NCI-H446 treated with DMSO at 0.1 percent for 48 hours (cell line): ENCODE measurements around the gene ASAP3.
"Not testable (repeated sequence)": the region's sequence is repeated elsewhere in the genome, so short reads cannot be mapped to it uniquely, and the experiment has no call there.

Experiments used
- DNase-seq: peaks from one replicate; lab custom pipeline; 2025; lab: John Stamatoyannopoulos, UW

The ASAP3 gene

DNA sequence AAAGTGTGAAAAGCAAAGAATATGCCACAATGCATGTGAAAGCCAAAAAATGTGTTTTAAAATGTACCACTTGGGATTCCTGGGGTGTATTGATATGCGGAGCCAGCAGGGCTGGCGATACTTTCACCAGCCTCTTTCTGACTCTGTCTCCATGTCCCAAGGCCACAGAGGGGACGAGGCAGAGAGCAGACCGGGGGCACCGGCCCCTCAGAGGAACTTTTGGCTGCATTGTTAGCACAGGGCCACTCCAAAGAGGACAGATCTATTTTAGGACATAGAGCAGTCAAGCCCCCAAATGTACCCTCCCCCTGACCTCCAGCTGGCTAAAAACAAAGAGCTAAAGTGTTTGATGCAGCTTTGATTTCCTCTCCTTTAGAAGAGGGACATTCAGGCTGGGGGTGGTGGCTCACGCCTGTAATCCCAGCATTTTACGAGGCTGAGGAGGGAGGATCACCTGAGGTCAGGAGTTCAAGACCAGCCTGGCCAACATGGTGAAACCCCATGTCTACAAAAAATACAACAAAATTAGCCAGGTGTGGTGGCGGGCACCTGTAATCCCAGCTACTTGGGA lies 88.7 kb downstream of the ASAP3 start:
- DNase-seq, result no peak

DNA sequence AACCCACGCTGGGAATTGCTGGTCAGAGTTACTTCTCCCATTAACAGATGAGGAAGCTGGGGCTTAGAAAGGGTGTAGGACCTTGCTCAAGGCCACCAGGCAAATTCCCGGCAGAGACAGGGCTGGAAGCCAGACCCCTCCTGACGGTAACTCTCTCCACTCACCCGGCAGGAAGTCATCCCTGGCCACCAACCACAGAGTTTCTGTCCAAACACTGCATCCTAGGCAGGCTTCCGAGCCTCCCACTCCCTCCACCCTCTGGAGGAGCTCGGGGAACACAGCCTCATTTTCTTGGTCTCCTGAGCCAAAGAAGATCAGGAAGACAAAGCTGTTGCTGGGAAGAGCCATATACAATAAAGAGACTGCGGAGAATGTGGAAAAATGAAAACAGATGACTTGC lies 89.3 kb downstream of the ASAP3 start:
- no peak for DNase-seq

DNA sequence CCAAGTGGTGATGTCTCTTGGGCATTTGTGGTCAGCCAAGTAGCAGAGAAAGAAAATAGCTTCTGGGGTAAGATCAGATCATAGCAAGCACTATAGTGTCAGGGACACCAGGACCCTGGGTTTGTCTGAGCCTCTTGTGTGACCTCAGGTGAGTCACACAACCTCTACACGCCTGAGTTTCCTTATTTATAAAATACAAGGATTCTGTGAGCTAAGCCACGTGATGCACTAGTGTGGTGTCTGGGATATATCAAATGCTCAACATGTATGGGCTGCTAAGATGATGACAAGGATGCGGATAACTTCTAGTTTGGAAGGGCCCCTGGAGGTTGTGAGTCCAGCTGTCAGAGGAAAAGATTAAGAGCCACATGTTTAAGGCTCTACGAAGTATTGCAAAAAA lies 89.8 kb downstream of the ASAP3 start:
- no peak for DNase-seq

DNA sequence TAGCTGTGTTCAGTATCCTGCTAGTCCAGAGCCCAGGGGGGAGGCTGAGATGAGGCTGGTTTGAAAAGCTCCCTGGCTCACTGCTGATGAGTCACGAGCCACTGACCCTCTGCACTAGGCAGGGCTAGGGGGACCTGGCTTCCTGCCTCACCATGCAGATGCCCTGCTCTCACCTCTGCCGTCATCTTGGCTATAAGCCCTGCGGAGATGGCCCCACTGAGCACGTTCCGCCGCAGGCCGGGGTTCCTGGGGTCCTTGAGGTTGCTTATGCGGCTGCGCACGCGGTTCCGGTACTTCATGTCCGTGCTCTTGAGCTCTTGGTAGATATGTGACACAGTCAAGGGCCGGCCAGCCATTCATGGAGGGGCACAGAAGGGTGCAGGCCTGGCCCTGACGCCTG lies 90.3 kb downstream of the ASAP3 start:
- DNase-seq, result no peak

DNA sequence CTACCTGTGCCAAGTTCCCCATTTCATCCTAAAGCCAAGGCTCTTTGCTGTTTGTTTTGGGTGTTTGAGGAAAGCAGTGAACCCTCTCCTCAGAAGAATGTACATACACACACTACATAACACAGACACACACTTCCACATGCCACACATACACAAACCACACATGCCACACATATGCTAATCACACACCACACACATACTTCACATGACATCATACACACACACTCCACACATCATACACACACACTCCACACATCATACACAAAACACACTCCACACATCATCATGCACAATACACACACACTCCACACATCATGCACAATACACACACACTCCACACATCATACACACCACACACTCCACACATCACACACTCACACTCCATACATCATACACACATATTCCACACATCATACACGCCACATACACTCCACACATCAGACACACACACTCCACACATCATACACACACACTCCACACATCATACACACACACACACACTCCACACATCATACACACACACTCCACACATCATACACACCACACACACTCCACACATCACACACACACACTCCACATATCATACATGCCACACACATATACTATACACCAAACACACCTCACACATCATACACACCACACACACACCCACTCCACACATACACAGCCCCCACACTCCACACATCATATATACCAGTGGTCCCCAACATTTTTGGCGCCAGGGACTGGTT lies 91.7 kb downstream of the ASAP3 start:
- DNase-seq, result no peak

DNA sequence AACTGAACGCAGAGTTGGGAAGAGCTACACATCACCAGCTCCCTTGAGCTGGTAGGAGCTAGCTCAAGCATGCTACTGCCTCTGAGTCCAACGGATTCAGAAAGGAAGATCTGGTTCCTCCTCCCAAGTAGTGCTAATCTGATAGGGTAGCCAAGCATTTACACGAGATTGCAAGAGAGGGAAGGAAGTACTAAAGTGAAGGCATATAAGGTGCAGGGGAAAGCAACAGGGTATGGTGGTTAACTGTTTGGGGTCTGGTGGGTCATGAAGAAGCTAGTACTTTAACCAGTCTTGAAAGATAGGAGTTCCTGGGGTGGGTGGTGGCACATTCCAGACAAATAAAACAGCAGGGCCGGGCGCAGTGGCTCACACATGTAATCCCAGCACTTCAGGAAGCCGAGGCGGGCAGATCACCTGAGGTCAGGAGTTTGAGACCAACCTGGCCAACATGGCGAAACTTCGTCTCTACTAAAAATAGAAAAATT lies 94.1 kb downstream of the ASAP3 start:
- DNase-seq, result no peak

DNA sequence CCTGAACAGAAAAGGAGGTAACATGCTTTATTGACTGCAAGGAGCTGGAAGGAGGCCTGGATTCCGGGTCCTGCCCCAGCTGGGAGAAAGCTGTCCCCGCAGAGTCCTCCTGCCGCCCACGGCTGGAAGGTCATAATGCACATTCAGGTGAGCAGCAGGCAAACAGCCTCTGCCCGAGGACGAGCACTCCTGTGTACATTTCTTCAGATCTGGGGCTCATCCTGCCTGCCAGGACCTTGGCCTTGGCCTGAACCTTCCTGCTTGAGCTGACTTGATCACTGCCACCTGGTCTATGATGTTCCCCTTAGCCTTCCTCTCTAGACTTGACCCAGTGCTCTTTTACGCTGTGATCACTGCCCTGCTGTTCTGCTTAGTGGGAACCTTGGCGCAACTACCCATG lies 96.5 kb downstream of the ASAP3 start:
- DNase-seq, result no peak

DNA sequence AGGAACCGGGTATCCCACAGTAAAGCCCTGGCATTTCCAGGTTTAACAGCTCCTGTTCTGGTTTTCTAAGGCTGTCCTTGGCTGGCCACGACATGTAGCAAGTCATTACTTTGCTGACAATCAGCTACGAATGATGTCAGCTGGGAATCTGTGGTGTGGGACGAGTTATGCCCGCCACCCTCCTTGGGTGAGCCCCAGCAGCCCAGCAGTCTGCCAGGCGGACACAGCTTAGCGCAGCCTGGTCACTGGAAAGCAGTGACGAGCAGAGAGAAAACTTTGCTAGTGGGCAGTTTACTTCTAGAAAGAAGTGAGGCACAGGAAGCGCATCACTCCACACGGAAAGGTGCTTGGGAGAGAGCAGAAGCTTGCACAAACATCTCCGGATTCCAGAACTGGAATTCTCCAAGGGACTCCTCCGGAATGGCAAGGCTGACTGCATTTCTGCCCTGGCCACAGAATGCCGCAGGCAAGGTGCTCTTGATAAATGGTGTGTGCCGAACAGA lies 98.8 kb downstream of the ASAP3 start:
- DNase-seq, result no peak

DNA sequence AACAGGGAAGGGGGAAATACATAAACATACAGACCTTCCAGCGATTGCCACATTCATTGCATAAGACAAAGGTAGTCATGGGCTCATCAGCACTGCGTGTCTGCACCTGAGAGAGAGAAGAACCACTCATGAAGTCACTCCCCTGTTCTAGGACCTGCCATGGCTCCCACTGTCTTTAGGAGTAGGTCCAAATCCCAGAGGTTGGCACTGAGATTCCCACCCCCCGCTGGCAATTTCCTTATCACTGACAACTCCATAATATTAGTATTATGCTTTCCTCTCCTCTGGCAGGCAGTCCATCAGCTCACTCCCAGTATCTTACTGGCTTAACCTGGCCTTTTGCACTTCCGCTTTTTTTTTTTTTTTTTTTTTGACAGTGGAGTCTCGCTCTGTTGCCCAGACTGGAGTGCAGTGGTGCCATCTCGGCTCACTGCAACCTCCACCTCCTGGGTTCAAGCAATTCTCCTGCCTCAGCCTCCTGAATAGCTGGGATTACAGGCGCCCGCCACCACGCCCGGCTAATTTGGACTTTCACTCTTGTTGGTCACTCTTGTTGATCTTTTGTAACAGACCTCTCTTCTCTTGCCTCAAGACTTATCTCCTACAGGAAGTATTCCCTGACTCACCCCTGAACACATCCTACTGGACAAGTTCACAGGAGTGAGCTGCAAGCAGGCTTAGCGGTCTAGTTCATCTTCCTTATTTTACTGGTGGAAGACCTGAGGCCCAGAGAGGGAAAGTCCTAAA lies 99.5 kb downstream of the ASAP3 start:
- no peak for DNase-seq

DNA sequence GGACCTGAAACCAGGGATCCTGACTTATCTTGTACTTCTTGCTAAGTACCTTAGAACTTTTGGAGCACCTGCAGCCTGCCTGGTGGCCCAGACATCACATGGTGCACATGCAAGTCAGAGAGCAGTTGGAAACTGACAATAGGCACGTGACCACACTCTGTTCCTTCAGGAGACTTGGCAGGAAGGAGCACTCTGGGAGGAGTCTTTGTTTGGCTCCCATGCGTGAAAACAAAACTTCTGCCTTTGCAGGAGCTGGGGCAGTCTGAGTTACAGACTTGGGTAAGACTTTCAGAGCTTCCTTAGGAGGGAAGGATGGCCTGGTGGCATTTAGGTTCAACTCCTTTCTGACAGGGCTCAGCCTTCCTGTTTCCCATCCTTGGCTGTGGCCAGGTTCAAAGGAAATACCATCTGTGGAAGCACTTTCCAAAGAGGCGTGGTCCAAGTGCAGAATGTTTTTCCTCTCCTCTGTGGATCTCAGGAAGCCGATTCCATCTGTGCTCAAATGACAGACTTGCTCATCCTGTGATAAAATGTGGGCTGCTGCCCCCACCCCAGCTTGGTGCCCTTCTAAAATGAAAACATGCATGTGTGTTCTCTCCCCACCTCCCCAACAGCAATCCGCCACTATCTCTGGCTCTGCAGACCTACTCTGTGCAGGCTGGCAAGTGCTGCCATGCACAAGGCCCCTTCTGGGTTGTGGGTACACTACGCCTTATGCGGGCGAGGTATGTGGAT lies 100.2 kb downstream of the ASAP3 start:
- no peak for DNase-seq

DNA sequence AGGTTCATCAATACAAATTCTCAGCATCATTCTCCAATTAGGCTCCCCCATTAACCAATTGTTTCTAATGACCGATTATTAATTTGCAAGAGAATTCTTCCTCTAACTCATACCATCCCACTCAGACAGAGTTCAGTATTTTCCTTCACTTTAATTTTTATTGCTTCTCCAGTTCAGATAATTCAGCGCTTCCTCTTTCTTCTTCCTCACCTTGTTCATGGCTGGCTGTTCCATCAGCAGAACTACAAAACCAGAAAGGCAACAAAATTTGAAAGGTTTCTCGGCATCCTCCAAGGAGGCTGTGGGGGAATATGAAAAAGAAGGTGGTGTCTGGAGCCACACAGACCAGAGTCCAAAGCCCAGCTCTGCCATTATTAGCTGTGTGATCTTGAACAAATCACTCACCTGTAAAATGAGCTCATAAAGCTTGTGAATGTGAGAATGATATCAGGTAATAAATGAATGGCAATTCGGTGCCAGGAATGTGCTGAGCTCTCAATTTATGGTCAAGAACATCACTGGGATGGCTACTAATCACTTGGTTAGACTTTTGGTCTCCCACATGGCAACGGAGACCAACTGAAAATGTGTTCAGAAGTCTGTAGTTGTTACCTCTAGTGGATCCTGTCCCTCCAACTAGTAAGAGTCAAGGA lies 102.6 kb downstream of the ASAP3 start:
- no peak for DNase-seq

DNA sequence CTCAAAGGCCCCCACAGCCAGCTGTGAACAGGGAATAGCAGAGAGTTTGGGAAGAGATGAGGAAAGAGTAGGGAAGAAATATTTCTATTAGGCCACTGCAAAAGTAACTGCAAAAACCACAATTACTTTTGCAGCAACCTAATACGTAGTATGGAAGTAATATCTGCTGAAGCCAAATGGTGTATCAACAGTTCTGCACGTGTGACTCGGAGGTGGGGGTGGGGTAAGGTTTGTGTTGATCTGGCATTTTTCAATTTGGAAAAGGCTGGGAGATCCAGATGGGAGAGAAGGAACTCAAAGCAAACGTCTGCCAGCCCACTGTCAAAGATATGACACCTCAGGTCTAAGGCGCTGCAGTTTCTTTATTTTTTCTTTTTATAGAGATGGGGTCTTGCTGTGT lies 103.3 kb downstream of the ASAP3 start:
- no peak for DNase-seq

DNA sequence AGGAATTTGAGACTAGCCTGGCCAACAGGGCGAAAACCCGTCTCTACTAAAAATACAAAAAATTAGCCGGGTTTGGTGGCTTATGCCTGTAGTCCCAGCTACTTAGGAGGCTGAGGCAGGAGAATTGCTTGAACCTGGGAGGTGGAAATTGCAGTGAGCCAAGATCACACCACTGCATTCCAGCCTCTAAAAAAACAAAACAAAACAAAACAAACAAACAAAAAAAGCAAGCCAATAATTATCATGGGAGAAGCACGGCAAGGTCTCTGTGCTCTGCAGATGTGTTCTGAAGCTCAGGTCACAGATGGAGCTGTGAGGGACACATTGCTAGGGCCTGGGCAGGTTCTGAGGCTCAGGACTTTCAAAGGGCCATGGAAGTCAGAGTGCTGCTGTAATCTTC lies 103.7 kb downstream of the ASAP3 start:
- DNase-seq, result not testable (repeated sequence)
